ENCODE results near the gene FLNB.

- TF ChIP-seq REST (IDR thresholded peaks at IDR 0.05; ENCODE audit: insufficient read depth in 1 of 2, low read depth in 2 of 2, low read length in 1 of 2) (no peak), CTCF (IDR thresholded peaks at IDR 0.05) (no peak), POLR2AphosphoS5 (IDR thresholded peaks at IDR 0.05; ENCODE audit: low read depth, low read length) (no peak)
Measured at GRCh38 chr3:58012302-58012701, 4.1 kb downstream of the FLNB start.

Data from Panc1 (cell line).